GM12864 (cell line): ENCODE measurements around the gene TSHZ1.

ENCODE experiments used
- DNase-seq: peaks from one replicate; pipeline ENCODE4 v3.0.0-alpha.2; 2011; ENCODE audit warnings: low read depth
- H3K4me3 ChIP-seq: 2 replicates; pipeline ENCODE4 v1.5.1; 2011; ENCODE audit warnings: mild to moderate bottlenecking, low read depth, low read length, control low read depth
- TF ChIP-seq, protein P1 (sequence below): IDR thresholded peaks from 2 replicates; pipeline ENCODE4 v1.5.1; 2011; ENCODE audit warnings: low read depth, mild to moderate bottlenecking, moderate library complexity, low read length, control low read depth, inconsistent platforms; ENCODE audit errors: missing control alignments

Gene TSHZ1

GRCh38 chr18:75304678-75305557, 94.3 kb downstream of the TSHZ1 start:
- TF ChIP-seq, protein P1, sequence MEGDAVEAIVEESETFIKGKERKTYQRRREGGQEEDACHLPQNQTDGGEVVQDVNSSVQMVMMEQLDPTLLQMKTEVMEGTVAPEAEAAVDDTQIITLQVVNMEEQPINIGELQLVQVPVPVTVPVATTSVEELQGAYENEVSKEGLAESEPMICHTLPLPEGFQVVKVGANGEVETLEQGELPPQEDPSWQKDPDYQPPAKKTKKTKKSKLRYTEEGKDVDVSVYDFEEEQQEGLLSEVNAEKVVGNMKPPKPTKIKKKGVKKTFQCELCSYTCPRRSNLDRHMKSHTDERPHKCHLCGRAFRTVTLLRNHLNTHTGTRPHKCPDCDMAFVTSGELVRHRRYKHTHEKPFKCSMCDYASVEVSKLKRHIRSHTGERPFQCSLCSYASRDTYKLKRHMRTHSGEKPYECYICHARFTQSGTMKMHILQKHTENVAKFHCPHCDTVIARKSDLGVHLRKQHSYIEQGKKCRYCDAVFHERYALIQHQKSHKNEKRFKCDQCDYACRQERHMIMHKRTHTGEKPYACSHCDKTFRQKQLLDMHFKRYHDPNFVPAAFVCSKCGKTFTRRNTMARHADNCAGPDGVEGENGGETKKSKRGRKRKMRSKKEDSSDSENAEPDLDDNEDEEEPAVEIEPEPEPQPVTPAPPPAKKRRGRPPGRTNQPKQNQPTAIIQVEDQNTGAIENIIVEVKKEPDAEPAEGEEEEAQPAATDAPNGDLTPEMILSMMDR, result no peak
- no peak overlapping the region for H3K4me3 ChIP-seq
- DNase-seq, result no peak

DNA sequence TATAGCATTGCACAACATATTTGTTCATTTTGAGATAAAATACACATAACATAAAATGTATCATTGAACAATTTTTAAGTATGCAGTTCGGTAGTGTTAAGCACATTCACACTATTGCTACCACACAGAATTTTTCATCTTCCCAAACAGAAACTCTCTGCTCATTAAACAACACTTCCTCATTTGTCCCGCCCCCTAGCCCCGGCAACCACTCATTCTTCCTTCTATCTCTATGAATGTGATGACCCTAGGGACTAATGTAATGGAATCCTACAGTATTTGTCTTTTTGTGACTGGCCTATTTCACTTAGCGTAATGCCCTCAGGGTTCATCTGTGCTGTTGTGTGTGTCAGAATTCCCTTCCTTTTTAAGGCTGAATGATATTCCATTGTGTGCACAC, 95.4 kb downstream of the TSHZ1 start:
- TF ChIP-seq, protein P1, result no peak
- DNase-seq, result no peak
- H3K4me3 ChIP-seq, result no peak overlapping the region

DNA sequence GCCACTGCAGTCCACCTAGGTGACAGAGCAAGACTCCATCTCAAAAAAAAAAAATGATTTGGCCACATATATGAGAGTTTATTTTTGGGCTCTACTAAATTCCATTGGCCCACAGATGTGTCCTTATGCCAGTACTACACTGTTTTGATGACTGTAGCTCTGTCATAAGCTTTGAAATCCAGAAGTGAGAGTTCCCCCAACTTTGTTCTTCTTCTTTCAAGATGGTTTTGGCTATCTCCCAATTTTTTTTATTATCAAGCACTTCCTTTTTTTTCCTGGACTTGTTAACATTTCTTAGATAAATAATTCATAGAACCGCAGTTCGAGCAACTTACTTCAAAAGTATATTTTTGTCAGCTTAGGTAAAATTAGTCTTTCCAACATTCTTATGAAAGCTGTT, 96.9 kb downstream of the TSHZ1 start:
- no peak overlapping the region for H3K4me3 ChIP-seq
- TF ChIP-seq, protein P1, result no peak
- DNase-seq, result no peak

DNA sequence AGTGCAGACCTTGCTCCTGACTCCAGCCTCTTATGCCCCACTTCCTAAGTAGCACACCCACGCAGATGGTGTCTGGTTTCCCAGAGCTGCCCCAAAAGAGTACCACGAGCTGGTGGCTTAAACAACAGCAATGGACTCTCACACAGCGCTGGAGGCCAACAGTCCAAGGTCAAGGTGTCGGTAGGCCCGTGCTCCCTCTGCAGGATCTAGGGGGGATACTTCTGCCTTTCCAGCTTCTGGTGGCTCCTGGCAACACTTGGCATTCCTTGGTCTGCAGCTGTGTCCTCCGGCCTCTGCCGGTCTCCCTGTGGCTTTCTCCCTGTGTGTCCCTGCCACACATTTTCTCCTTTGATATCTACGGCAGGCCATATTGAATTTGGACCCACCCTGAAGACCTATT, 99.0 kb downstream of the TSHZ1 start:
- H3K4me3 ChIP-seq, result no peak overlapping the region
- TF ChIP-seq, protein P1, result no peak
- DNase-seq, result no peak

- no peak overlapping the region for H3K4me3 ChIP-seq
- no peak for DNase-seq
- TF ChIP-seq, protein P1, result no peak
Observed at GRCh38 chr18:75314117-75314516, 103.5 kb downstream of the TSHZ1 start.

- H3K4me3 ChIP-seq, result no peak overlapping the region
- TF ChIP-seq, protein P1, result no peak
- DNase-seq, result no peak
Observed at GRCh38 chr18:75314606-75315005, 104.0 kb downstream of the TSHZ1 start.

DNA sequence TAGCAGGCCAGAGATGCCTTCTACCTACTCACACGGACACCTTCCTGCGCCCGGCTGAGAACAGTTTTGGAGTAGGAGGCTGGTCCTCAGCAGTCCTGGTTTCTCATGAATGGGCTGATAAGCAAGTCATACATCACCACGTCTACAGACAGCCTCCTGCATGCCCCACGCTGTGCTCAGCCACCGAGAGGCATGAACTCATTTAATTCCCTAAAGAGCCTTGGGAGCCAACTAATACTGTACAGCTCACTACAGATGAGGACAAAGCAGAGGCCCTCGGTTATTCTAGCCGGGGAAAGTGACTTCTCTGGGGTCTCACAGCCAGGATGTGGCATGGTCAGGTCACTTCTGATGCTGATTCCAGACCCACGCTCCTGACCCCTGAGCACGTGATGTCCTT, 105.6 kb downstream of the TSHZ1 start:
- no peak for DNase-seq
- TF ChIP-seq, protein P1, result no peak
- H3K4me3 ChIP-seq, result no peak overlapping the region
